Uterus (tissue), 4 donors: ENCODE results near the gene PTPRJ. TPM values are rescaled to one million over a fixed set of nuclear protein-coding genes. Genes with fewer than 3 reads are reported as not detected.

Source experiments
- DNase-seq, 2 donors: peaks; one replicate each; pipeline ENCODE4 v3.0.0-alpha.2; 2019 to 2020
- H3K27ac ChIP-seq, 2 donors: fragments of 200-600 bp; sonication (generic); 1 replicate in 1 of 2; 2 replicates in 1 of 2; pipeline ENCODE4 v1.5.1; 2016 to 2018
- H3K27me3 ChIP-seq, 2 donors: fragments of 200-600 bp; sonication (generic); one replicate each; pipeline ENCODE4 v1.5.1; 2018 to 2019; ENCODE audit warnings: control low read depth in 1 of 2
- H3K36me3 ChIP-seq, 2 donors: fragments of 200-600 bp; sonication (generic); one replicate each; pipeline ENCODE4 v1.5.1; 2019; ENCODE audit warnings: control low read depth in 1 of 2
- H3K4me1 ChIP-seq, 2 donors: fragments of 200-600 bp; sonication (generic); one replicate each; pipeline ENCODE4 v1.5.1; 2018 to 2019; ENCODE audit warnings: control low read depth in 1 of 2
- H3K4me3 ChIP-seq, 2 donors: fragments of 200-600 bp; sonication (generic); 1 replicate in 1 of 2; 2 replicates in 1 of 2; pipeline ENCODE4 v1.5.1; 2018 to 2019; ENCODE audit warnings: mild to moderate bottlenecking in 1 of 2
- H3K9me3 ChIP-seq, 2 donors: fragments of 200-600 bp; sonication (generic); one replicate each; pipeline ENCODE4 v1.5.1; 2019; ENCODE audit warnings: control low read depth in 1 of 2
- CTCF ChIP-seq, 4 experiments: fragments of 200-600 bp in 2 of 4; fragments of 450-650 bp in 2 of 4; sonication (generic) in 2 of 4; IDR thresholded peaks; one replicate each; pipeline ENCODE4 v1.5.1; 2016 to 2019; ENCODE audit warnings: antibody characterized with exemption in 4 of 4, mild to moderate bottlenecking in 2 of 4, moderate library complexity in 1 of 4
- POLR2A ChIP-seq, 2 donors: fragments of 450-650 bp; IDR thresholded peaks; one replicate each; pipeline ENCODE4 v1.6.1; 2016; ENCODE audit warnings: antibody characterized with exemption in 2 of 2, mild to moderate bottlenecking in 1 of 2, moderate library complexity in 1 of 2
- intact Hi-C: fragments of 100-400 bp; cut with DNase I; formaldehyde crosslinking; loops from one replicate; pipeline ENCODE4 v1.15.1; 2023; ENCODE audit warnings: low total_unique reads
- total RNA-seq, 4 donors: library from RNA; depleted of rRNA in 3 of 4; stranded (reverse); fragments of >200 nt in 3 of 4; gene quantifications; one replicate each; pipeline versions ENCODE4 v1.1.0 to v1.2.4, GENCODE V29; 2014 to 2023
- donor health status: DM: yes; HTN: yes; CAD: no.

Gene PTPRJ
- total RNA-seq, 4 donors from 2014 or later: 2.1 to 22.1 (median 7.1) TPM

- TF ChIP-seq CTCF (IDR thresholded peaks at IDR 0.05) (no peak), POLR2A (IDR thresholded peaks at IDR 0.05) (no peak)
- Histone ChIP-seq H3K36me3 (no peaks in the 10 kb centered on the region), H3K9me3 (no peaks in the 10 kb centered on the region), H3K4me1 (no peaks in the 10 kb centered on the region), H3K27me3 (no peaks in the 10 kb centered on the region), H3K4me3 (no peak overlapping the region), H3K27ac (no peak overlapping the region)
- DNase-seq: no peak
- intact Hi-C loops: no loop called here
These were observed 95.3 kb downstream of the PTPRJ start for GRCh38 chr11:48075637-48076036.

DNA sequence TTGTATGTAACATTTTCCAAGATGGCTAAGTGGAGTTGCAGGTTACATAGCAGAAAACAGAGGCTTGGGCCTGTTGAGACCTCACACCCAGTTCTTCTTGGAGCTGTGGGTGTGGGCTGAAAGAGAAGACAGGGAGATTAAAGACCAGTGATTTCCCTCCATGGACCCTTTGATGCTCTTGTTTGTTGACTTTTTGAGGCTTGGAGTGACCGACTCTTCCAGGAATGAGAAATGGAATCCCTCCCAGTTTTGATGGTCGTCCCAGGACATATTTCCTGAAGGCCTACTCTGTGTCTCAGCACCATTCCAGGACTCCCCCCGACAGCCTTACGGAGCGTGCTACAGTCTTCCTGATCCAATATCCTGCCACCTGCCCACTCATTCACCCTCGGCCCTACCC is 96.9 kb downstream of the PTPRJ start:
- Histone ChIP-seq H3K27ac (no peak overlapping the region), H3K4me1 (no peaks in the 10 kb centered on the region), H3K36me3 (no peaks in the 10 kb centered on the region), H3K4me3 (no peak overlapping the region), H3K9me3 (no peaks in the 10 kb centered on the region), H3K27me3 (no peaks in the 10 kb centered on the region)
- no peak for TF ChIP-seq POLR2A (IDR thresholded peaks at IDR 0.05)
- TF ChIP-seq CTCF (IDR thresholded peaks at IDR 0.05): no peak
- no peak for DNase-seq
- intact Hi-C loops: no loop called here

DNA sequence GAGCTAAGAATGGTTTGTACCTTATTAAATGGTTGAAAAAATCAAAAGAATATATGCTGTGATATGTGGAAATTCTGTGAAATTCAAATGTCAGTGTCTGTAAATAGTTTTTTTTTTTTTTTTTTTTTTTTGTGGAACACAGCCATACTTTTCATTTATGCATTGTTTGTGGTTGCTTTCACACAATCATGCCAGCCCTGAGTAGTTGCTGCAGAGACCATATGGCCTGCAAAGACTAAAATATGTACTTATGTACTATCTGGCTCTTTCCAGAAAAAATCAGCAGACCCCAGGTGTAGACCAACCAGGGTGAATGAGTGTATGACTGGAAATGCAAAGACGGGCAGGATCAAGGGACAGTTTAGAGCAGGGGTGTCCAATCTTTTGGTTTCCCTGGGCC is 98.3 kb downstream of the PTPRJ start:
- H3K36me3 ChIP-seq: no peaks in the 10 kb centered on the region
- no peaks in the 10 kb centered on the region for H3K9me3 ChIP-seq
- no peak overlapping the region for H3K27ac ChIP-seq
- no peaks in the 10 kb centered on the region for H3K27me3 ChIP-seq
- DNase-seq: no peak
- H3K4me1 ChIP-seq: no peaks in the 10 kb centered on the region
- H3K4me3 ChIP-seq: no peak overlapping the region
- no peak for TF ChIP-seq CTCF (IDR thresholded peaks at IDR 0.05)
- TF ChIP-seq POLR2A (IDR thresholded peaks at IDR 0.05): no peak
- intact Hi-C loops: no loop called here

GRCh38 chr11:48079596-48079995 is 99.2 kb downstream of the PTPRJ start:
- DNase-seq: no peak
- Histone ChIP-seq H3K9me3 (no peaks in the 10 kb centered on the region), H3K36me3 (no peaks in the 10 kb centered on the region), H3K27ac (no peak overlapping the region), H3K4me1 (no peaks in the 10 kb centered on the region), H3K4me3 (no peak overlapping the region), H3K27me3 (no peaks in the 10 kb centered on the region)
- TF ChIP-seq CTCF (IDR thresholded peaks at IDR 0.05): no peak
- TF ChIP-seq POLR2A (IDR thresholded peaks at IDR 0.05): no peak
- intact Hi-C loops: no loop called here

DNA sequence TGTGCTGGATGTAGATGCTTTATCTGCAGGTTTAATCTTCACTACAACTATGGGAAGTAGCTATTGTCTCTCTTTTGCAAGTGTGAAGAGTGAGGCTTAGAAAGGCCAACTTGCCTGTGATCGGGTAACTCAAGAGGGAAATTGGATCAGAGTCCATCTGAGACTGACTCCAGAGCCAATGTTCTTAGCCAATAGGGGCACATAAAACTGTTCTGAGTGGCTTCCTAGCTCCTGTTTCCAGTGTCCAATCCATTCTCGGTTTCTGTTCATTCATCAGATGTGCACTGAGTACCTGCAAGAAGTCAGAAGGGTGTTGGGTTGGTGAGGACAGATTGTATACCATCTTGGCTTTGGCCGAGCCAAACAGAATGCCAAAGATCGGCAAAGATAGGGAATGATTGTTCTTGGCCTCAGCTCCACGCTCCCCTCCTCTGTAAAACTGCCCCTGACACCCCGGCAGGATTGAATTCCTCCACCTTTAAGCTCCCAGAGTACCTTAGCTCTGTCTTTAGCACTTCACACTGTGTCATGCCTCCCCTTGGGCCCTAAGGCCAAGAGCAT is 100.0 kb downstream of the PTPRJ start:
- H3K36me3 ChIP-seq: no peaks in the 10 kb centered on the region
- no peaks in the 10 kb centered on the region for H3K4me1 ChIP-seq
- H3K27me3 ChIP-seq: no peaks in the 10 kb centered on the region
- no peak overlapping the region for H3K4me3 ChIP-seq
- intact Hi-C loops: no loop called here
- no peaks in the 10 kb centered on the region for H3K9me3 ChIP-seq
- no peak for DNase-seq
- TF ChIP-seq POLR2A (IDR thresholded peaks at IDR 0.05) (no peak), CTCF (IDR thresholded peaks at IDR 0.05) (no peak)
- H3K27ac ChIP-seq: no peak overlapping the region
